ENCODE measurements around the gene HCN1.

HCN1 gene

DNA sequence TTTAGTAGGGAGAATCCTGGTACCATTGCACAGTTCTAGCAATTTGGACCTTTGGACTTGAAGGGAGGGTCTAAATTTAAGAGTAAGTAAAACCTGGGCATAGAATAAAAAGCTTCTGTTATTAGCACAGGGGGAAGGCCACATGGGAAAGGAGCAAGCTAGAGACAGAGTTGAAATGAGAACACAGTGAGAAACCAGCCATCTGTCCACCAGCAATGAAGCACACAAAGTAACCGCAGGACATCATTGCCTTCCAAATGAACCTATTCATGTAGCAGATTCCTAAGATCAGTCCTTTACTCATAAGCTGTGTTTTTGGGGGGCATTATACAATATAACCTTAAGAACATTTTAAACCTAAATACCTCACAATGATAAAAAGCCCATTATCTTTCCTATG, 407.4 kb downstream of the HCN1 start:
- DNase-seq (no peak), ATAC-seq (no peak)

GRCh38 chr5:45284436-45284835, 411.7 kb downstream of the HCN1 start:
- ATAC-seq, result no peak
- no peak for DNase-seq

- no peak for DNase-seq
- no peak for ATAC-seq
Measured at GRCh38 chr5:45281081-45281480, 415.1 kb downstream of the HCN1 start.

DNA sequence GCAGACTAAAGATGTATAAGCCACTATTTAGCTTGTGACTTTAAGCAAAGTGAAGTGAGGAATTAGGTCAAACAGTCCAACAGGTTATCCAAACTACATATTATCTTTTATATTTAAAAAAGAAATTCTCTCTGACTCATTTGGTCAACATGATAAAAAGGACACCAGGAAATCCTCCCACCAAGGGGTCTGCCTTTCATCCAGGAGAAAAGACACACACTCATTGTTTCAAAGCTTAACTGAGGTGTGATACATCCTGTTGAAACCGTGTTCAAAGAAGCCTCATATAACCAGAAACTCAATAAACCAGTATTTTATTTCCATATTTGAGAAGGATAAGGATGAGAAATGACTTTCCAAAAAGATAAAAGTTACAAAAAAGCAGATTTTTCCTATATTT, 417.1 kb downstream of the HCN1 start:
- ATAC-seq (no peak), DNase-seq (no peak)

- no peak for DNase-seq
- no peak for ATAC-seq
Measured at GRCh38 chr5:45277860-45278259, 418.3 kb downstream of the HCN1 start.

GRCh38 chr5:45274241-45274640, 421.9 kb downstream of the HCN1 start:
- ATAC-seq (no peak), DNase-seq (no peak)

DNA sequence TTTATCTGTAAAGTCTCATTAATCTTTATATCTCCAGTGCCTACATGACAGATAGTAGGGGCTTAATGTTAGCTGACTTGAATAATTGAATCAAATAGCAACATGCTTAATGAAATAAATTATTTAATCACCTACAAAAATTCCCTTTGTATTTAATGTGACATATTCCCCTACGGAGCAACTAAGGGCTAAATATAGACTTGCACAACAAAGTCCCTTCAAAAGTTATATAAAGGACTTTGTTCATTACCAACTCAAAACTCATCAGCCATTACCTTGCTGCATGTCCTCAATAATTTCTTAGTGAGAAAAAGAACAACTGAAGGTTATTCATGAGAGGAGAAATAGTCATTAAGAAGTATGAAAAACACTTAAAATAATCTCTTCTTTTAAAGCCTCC, 424.6 kb downstream of the HCN1 start:
- no peak for ATAC-seq
- DNase-seq, result no peak

- DNase-seq (no peak), ATAC-seq (no peak)
Measured at GRCh38 chr5:45264447-45264846, 431.7 kb downstream of the HCN1 start.

- no peak for DNase-seq
- no peak for ATAC-seq
Measured at GRCh38 chr5:45262061-45262590, 434.1 kb downstream of the HCN1 start.

GRCh38 chr5:45261125-45261524, 435.1 kb downstream of the HCN1 start:
- DNase-seq, result no peak
- ATAC-seq, result no peak

GRCh38 chr5:45260292-45260691, 435.9 kb downstream of the HCN1 start:
- ATAC-seq (no peak), DNase-seq (no peak)

- ATAC-seq (no peak), DNase-seq (no peak)
Measured at GRCh38 chr5:45252978-45253377, 443.2 kb downstream of the HCN1 start.

- DNase-seq, result no peak
Measured at GRCh38 chr5:45252541-45252940, 443.6 kb downstream of the HCN1 start.

DNA sequence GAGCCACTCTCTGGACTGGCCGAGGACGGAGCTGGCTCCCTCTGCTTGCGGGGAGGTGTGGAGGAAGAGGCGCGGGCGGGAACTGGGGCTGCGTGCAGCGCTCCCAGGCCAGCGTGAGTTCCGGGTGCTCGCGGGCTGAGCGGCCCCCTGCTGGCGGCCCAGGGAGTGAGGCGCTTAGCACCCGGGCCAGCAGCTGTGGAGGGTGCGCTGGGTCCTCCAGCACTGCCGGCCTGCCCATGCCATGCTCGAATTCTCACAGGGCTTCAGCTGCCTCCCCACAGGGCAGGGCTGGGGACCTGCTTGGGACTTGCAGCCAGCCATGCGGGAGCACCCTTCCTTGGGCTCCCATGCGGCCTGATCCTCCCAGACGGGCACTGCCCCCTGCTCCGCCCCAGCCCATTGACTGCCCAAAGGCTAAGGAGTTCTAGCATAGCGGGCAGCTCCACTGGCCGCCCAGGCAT, 470.6 kb downstream of the HCN1 start:
- DNase-seq (no peak), ATAC-seq (no peak)

More at GRCh38 chr5:45252541-45252940, 443.6 kb downstream of the HCN1 start:
- ATAC-seq, result no peak

DNA sequence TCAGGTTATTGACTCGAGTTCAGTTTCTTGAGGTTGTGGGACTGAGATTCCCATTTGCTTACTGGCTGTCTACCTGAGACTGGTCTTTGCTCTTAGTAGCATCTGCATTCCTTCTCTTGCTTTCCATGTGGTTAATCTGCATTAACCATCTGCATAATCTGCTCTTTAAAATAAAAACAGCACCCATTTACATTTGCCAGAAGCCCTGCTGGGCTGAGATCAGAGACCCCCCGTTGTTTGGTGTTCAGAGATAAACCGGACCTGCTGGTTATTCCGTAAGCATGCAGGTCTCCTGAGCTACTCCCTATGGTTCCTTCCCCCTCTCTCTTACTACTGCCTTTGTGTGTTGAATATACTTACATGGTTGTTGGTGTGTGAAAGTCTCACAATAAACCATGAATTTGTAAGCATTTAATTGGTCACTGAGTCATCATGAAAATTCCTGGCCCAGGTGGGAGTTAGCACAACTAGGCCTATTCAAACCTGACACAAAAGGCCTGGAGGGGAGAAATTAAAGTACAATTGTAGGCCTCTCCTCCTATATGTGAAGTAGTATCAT, 490.7 kb downstream of the HCN1 start:
- DNase-seq (no peak), ATAC-seq (no peak)

Measured in stimulated activated naive CD8-positive, alpha-beta T cell treated with anti-CD3 and anti-CD28 coated beads, Interleukin-15, Interleukin-2, amounts not matched to agents 100 U/mL and 50 U/mL, for 24 hours (primary cell).